Brain microvascular endothelial cell (primary cell): Measurements from ENCODE around the gene PLD1.

Source experiments
- DNase-seq: peaks from one replicate; pipeline ENCODE4 v3.0.0-alpha.2; 2020
- H3K27ac ChIP-seq: fragments of 250-450 bp; sonication (Bioruptor Pico); 2 replicates; pipeline ENCODE4 v1.5.1; 2020; ENCODE audit warnings: mild to moderate bottlenecking, moderate library complexity
- H3K27me3 ChIP-seq: fragments of 250-450 bp; sonication (Bioruptor Pico); replicated peaks from 2 replicates; pipeline ENCODE4 v1.5.1; 2020; ENCODE audit warnings: mild to moderate bottlenecking
- H3K36me3 ChIP-seq: fragments of 250-450 bp; sonication (Bioruptor Pico); replicated peaks from 2 replicates; pipeline ENCODE4 v1.5.1; 2020; ENCODE audit warnings: mild to moderate bottlenecking
- H3K4me3 ChIP-seq: 2 replicates; pipeline ENCODE4 v1.5.1; 2011; ENCODE audit warnings: low read depth, mild to moderate bottlenecking, control low read depth, low read length, moderate library complexity
- CTCF ChIP-seq: IDR thresholded peaks from 2 replicates; pipeline ENCODE4 v1.5.1; 2011; ENCODE audit warnings: low read depth, mild to moderate bottlenecking, moderate library complexity, low read length, control low read depth, inconsistent platforms; ENCODE audit errors: missing control alignments
- in situ Hi-C: cut with HindIII; loops from 2 replicates; pipeline ENCODE4 v1.10.0; 2017; ENCODE audit warnings: low sequenced_read_pairs, low pct_ligation_motif_present

Gene PLD1

GRCh38 chr3:171835116-171835515 lies 24.8 kb upstream of the PLD1 start:
- DNase-seq: no peak
- no peaks in the 10 kb centered on the region for H3K36me3 ChIP-seq
- H3K27me3 ChIP-seq: no peaks in the 10 kb centered on the region
- H3K27ac ChIP-seq: no peak overlapping the region
- in situ Hi-C loops: no loop called here
- no peak overlapping the region for H3K4me3 ChIP-seq
- TF ChIP-seq CTCF: no peak

DNA sequence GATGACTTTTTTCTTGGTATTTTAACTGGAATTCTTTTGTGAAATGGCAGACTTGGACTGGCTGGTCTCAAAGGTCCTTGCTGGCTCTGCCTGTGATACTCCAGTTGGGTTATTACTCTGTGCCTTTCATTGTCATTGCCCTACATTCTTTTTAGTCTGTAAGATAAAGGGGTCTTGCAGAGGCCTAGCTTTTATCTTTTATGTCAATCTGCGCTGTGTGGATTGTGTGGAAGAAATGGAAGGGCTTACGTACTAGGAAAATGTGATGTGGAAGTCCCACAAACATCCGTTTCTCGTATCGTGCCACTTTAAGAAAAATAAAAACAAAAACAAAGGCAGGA lies 24.1 kb upstream of the PLD1 start:
- Histone ChIP-seq H3K36me3 (no peaks in the 10 kb centered on the region), H3K4me3 (no peak overlapping the region), H3K27me3 (no peaks in the 10 kb centered on the region), H3K27ac (peak overlapping the region; percentile 73)
- in situ Hi-C loops: no loop called here
- TF ChIP-seq CTCF: no peak
- no peak for DNase-seq

GRCh38 chr3:171833789-171834460 lies 23.6 kb upstream of the PLD1 start:
- Histone ChIP-seq H3K27me3 (no peaks in the 10 kb centered on the region), H3K4me3 (no peak overlapping the region), H3K36me3 (no peaks in the 10 kb centered on the region), H3K27ac (peak overlapping the region; percentile 73)
- TF ChIP-seq CTCF: peak; percentile 29
- DNase-seq: peak; percentile 68
- in situ Hi-C loops: no loop called here

- in situ Hi-C loops: no loop called here
- no peaks in the 10 kb centered on the region for H3K36me3 ChIP-seq
- no peak for DNase-seq
- H3K4me3 ChIP-seq: no peak overlapping the region
- no peaks in the 10 kb centered on the region for H3K27me3 ChIP-seq
- no peak for TF ChIP-seq CTCF
- H3K27ac ChIP-seq: peak overlapping the region; percentile 73
Measured at GRCh38 chr3:171832989-171833388, 22.7 kb upstream of the PLD1 start.

DNA sequence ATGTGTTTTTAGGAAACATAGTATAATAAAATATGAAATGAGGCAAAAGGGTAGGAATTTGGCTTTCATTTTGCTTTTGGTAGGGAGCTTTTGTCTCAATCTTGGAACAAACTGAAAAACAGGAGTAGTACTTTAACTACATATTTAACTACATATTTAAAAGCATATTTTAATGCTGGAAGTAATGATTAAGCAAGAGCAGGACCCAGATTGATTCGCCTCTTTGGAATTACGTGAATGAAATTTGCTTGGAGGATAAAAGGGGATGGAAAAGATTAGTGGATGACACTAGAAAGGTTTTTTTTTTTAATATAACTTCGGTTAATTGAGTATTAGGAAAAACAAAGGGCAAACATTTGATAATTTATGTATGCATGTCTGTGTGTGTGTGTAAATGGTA lies 21.7 kb upstream of the PLD1 start:
- Histone ChIP-seq H3K27me3 (no peaks in the 10 kb centered on the region), H3K36me3 (no peaks in the 10 kb centered on the region), H3K27ac (no peak overlapping the region), H3K4me3 (no peak overlapping the region)
- in situ Hi-C loops: no loop called here
- no peak for DNase-seq
- no peak for TF ChIP-seq CTCF

DNA sequence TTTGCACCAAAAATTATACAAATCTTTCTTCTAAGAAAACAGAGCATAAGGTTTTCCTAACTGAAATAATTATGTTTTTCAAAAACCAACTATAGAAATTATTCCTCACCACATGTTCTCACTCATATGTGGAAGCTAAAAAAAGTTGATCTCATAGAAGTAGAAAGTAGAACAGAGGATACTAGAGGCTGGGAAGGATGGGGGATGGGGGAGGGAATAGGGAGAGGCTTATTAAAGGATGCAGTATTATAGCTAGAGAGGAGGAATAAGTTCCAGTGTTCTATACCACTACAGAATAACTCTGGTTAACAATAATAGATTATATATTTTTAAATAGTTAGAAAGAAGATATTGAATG lies 20.2 kb upstream of the PLD1 start:
- in situ Hi-C loops: no loop called here
- Histone ChIP-seq H3K36me3 (no peaks in the 10 kb centered on the region), H3K27ac (peak overlapping the region; percentile 43), H3K4me3 (no peak overlapping the region), H3K27me3 (no peaks in the 10 kb centered on the region)
- TF ChIP-seq CTCF: no peak
- DNase-seq: no peak
